Measurements from ENCODE around the gene FPGT. TPM values are rescaled to one million over a fixed set of nuclear protein-coding genes. Genes with fewer than 3 reads are reported as not detected.

The FPGT gene
- total RNA-seq, 1 experiment from 2014 or later: 9.6 TPM

GRCh38 chr1:74199504-74199903 is 1.5 kb downstream of the FPGT start:
- intact Hi-C loops (cut with micrococcal nuclease): loop anchor here (2.0 kb wide), 1 partner anchor 263 kb away; no protein-coding TSS in a partner anchor
- no peaks in the 10 kb centered on the region for H3K27me3 Mint-ChIP-seq (ENCODE audit: insufficient read depth, unreplicated experiment)
- no peak for DNase-seq (ENCODE audit: unreplicated experiment)
- POLR2A ChIA-PET: interaction anchor here (1.6 kb wide), 1 partner anchor 534 kb away, joined by 5 read pairs; no protein-coding TSS in a partner anchor
- CTCF ChIA-PET: interaction anchor here (0.6 kb wide), 1 partner anchor 23 kb away, joined by 3 read pairs; no protein-coding TSS in a partner anchor
- no peak overlapping the region for H3K27ac Mint-ChIP-seq (ENCODE audit: low read depth, unreplicated experiment)
- BruUV-seq (replicated peaks): no TSS peak
- H3K4me3 Mint-ChIP-seq (ENCODE audit: unreplicated experiment): peak overlapping the region; percentile 93
- no peaks in the 10 kb centered on the region for H3K9me3 Mint-ChIP-seq (ENCODE audit: unreplicated experiment)
- peaks cover 4% of the 10 kb centered on the region for H3K4me1 Mint-ChIP-seq (ENCODE audit: insufficient read depth, unreplicated experiment)
- H3K36me3 Mint-ChIP-seq (ENCODE audit: insufficient read depth, unreplicated experiment): peaks cover 25% of the 10 kb centered on the region
- no peak for TF ChIP-seq CTCF (IDR thresholded peaks at IDR 0.05; ENCODE audit: unreplicated experiment)

GRCh38 chr1:74205266-74205665 is 7.2 kb downstream of the FPGT start:
- ChIA-PET CTCF (no interaction called here), POLR2A (no interaction called here)
- DNase-seq (ENCODE audit: unreplicated experiment): no peak
- H3K27me3 Mint-ChIP-seq (ENCODE audit: insufficient read depth, unreplicated experiment): no peaks in the 10 kb centered on the region
- no peak overlapping the region for H3K27ac Mint-ChIP-seq (ENCODE audit: low read depth, unreplicated experiment)
- H3K4me3 Mint-ChIP-seq (ENCODE audit: unreplicated experiment): no peak overlapping the region
- TF ChIP-seq CTCF (IDR thresholded peaks at IDR 0.05; ENCODE audit: unreplicated experiment): no peak
- no peaks in the 10 kb centered on the region for H3K4me1 Mint-ChIP-seq (ENCODE audit: insufficient read depth, unreplicated experiment)
- H3K9me3 Mint-ChIP-seq (ENCODE audit: unreplicated experiment): no peaks in the 10 kb centered on the region
- H3K36me3 Mint-ChIP-seq (ENCODE audit: insufficient read depth, unreplicated experiment): peaks cover 36% of the 10 kb centered on the region
- no TSS peak for BruUV-seq (replicated peaks)
- intact Hi-C loops (cut with micrococcal nuclease): no loop called here

GRCh38 chr1:74215229-74215628 is 17.2 kb downstream of the FPGT start:
- POLR2A ChIA-PET: no interaction called here
- CTCF ChIA-PET: no interaction called here
- TF ChIP-seq CTCF (IDR thresholded peaks at IDR 0.05; ENCODE audit: unreplicated experiment): no peak
- intact Hi-C loops (cut with micrococcal nuclease): no loop called here
- H3K4me1 Mint-ChIP-seq (ENCODE audit: insufficient read depth, unreplicated experiment): no peaks in the 10 kb centered on the region
- H3K27ac Mint-ChIP-seq (ENCODE audit: low read depth, unreplicated experiment): no peak overlapping the region
- no peak for DNase-seq (ENCODE audit: unreplicated experiment)
- BruUV-seq (replicated peaks): no TSS peak
- H3K4me3 Mint-ChIP-seq (ENCODE audit: unreplicated experiment): no peak overlapping the region
- H3K27me3 Mint-ChIP-seq (ENCODE audit: insufficient read depth, unreplicated experiment): no peaks in the 10 kb centered on the region
- H3K9me3 Mint-ChIP-seq (ENCODE audit: unreplicated experiment): no peaks in the 10 kb centered on the region
- H3K36me3 Mint-ChIP-seq (ENCODE audit: insufficient read depth, unreplicated experiment): no peaks in the 10 kb centered on the region

GRCh38 chr1:74222701-74223100 is 24.7 kb downstream of the FPGT start:
- peak; percentile 6 for DNase-seq (ENCODE audit: unreplicated experiment)
- no peak overlapping the region for H3K4me3 Mint-ChIP-seq (ENCODE audit: unreplicated experiment)
- H3K27me3 Mint-ChIP-seq (ENCODE audit: insufficient read depth, unreplicated experiment): no peaks in the 10 kb centered on the region
- H3K4me1 Mint-ChIP-seq (ENCODE audit: insufficient read depth, unreplicated experiment): no peaks in the 10 kb centered on the region
- H3K27ac Mint-ChIP-seq (ENCODE audit: low read depth, unreplicated experiment): no peak overlapping the region
- peaks cover 29% of the 10 kb centered on the region for H3K9me3 Mint-ChIP-seq (ENCODE audit: unreplicated experiment)
- CTCF ChIA-PET: interaction anchor here (0.6 kb wide), 3 partner anchors 23 to 245 kb away, joined by 3 read pairs; no protein-coding TSS in a partner anchor
- POLR2A ChIA-PET: no interaction called here
- no TSS peak for BruUV-seq (replicated peaks)
- intact Hi-C loops (cut with micrococcal nuclease): no loop called here
- TF ChIP-seq CTCF (IDR thresholded peaks at IDR 0.05; ENCODE audit: unreplicated experiment): no peak
- H3K36me3 Mint-ChIP-seq (ENCODE audit: insufficient read depth, unreplicated experiment): no peaks in the 10 kb centered on the region

Data from MCF 10A (cell line).